Prostate gland (tissue), 2 donors: ENCODE measurements around the gene BANF1.
"Not testable (repeated sequence)": the region's sequence is repeated elsewhere in the genome, so short reads cannot be mapped to it uniquely, and the experiment has no call there.

Source experiments
- CTCF ChIP-seq, 4 experiments: fragments of 200-600 bp in 2 of 4; fragments of 450-650 bp in 2 of 4; sonication (generic) in 2 of 4; IDR thresholded peaks; 1 replicate in 3 of 4; 2 replicates in 1 of 4; pipeline ENCODE4 v1.5.1; 2016 to 2019; ENCODE audit warnings: antibody characterized with exemption in 4 of 4, mild to moderate bottlenecking in 2 of 4, moderate library complexity in 2 of 4
- POLR2AphosphoS5 ChIP-seq: sonication (generic); formaldehyde crosslinking; IDR thresholded peaks from one replicate; pipeline ENCODE4 v1.6.1; 2017; ENCODE audit warnings: antibody characterized with exemption

GRCh38 chr11:66023186-66023440, 20.8 kb downstream of the BANF1 start:
- not testable (repeated sequence) for TF ChIP-seq CTCF (IDR thresholded peaks at IDR 0.05); POLR2AphosphoS5
